Chondrocyte (in vitro differentiated cells): ENCODE data around the gene SLC22A1. TPM values are rescaled to one million over a fixed set of nuclear protein-coding genes. Genes with fewer than 3 reads are reported as not detected.
A peak's percentile ranks its signal among the peaks of the same experiment; 100 is the strongest.

Experiments used
- DNase-seq: peaks from one replicate; pipeline ENCODE4 v3.0.0; 2021; ENCODE audit warnings: mixed read lengths, low spot score
- H3K27ac Mint-ChIP-seq: one replicate; pipeline ENCODE4 v1.8.0; 2021; ENCODE audit warnings: mild to moderate bottlenecking, moderate library complexity, mixed read lengths; ENCODE audit not compliant: unreplicated experiment
- H3K27me3 Mint-ChIP-seq: 2 replicates; pipeline ENCODE4 v1.8.0; 2021; ENCODE audit warnings: low read depth, mixed read lengths
- H3K36me3 Mint-ChIP-seq: 2 replicates; pipeline ENCODE4 v1.8.0; 2021; ENCODE audit warnings: low read depth, mixed read lengths
- H3K4me1 Mint-ChIP-seq: 2 replicates; pipeline ENCODE4 v1.8.0; 2021; ENCODE audit warnings: low read depth, mild to moderate bottlenecking, mixed read lengths
- H3K4me3 Mint-ChIP-seq: one replicate; pipeline ENCODE4 v1.8.0; 2021; ENCODE audit warnings: mild to moderate bottlenecking, moderate library complexity, mixed read lengths; ENCODE audit not compliant: unreplicated experiment
- H3K9me3 Mint-ChIP-seq: 2 replicates; pipeline ENCODE4 v1.8.0; 2021; ENCODE audit warnings: low read depth, mixed read lengths
- CTCF ChIP-seq: fragments of 200-600 bp; sonication (generic); IDR thresholded peaks from 2 replicates; pipeline ENCODE4 v1.5.0; 2021; ENCODE audit warnings: antibody characterized with exemption, mild to moderate bottlenecking, moderate library complexity
- total RNA-seq: library from RNA; stranded (reverse); gene quantifications from 3 replicates; pipeline ENCODE4 v1.2.1, GENCODE V29; 2021

The SLC22A1 gene
- total RNA-seq, 1 donor from 2014 or later, result 2.9 TPM

DNA sequence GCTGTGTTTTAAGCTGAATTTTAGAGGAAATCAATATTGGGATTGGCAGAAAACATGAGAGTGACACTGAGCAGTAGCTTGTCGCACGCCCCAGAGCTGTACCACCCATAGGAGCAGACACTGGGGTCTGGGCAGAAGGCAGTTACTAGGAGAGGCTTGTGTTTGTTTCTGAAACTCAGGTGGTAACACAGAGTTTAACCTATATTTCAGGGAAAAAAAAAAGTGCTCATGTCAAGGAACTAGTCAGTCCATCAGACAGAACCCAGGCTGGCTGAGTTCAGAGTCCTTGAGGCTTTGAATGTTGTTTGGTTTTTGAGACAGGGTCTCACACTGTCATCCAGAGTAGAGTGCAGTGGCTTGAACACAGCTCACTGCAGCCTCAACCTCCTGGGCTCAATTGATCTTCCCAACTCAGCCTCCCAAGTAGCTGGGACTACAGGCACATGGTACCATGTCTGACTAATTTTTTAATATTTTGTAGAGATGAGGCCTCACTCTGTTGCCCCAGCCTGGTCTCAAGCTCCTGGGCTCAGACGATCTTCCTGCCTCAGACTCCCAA lies 6.6 kb downstream of the SLC22A1 start:
- no peak overlapping the region for H3K27ac Mint-ChIP-seq
- no peak for DNase-seq
- no peak for TF ChIP-seq CTCF
- no peaks in the 10 kb centered on the region for H3K9me3 Mint-ChIP-seq
- H3K36me3 Mint-ChIP-seq, result peaks cover 14% of the 10 kb centered on the region
- H3K27me3 Mint-ChIP-seq, result no peaks in the 10 kb centered on the region
- peaks cover 12% of the 10 kb centered on the region for H3K4me1 Mint-ChIP-seq
- H3K4me3 Mint-ChIP-seq, result no peak overlapping the region

- no peaks in the 10 kb centered on the region for H3K9me3 Mint-ChIP-seq
- no peak overlapping the region for H3K4me3 Mint-ChIP-seq
- peak overlapping the region; percentile 2 for H3K27ac Mint-ChIP-seq
- TF ChIP-seq CTCF, result no peak
- peaks cover 12% of the 10 kb centered on the region for H3K4me1 Mint-ChIP-seq
- DNase-seq, result no peak
- H3K36me3 Mint-ChIP-seq, result peaks cover 11% of the 10 kb centered on the region
- no peaks in the 10 kb centered on the region for H3K27me3 Mint-ChIP-seq
Measured at GRCh38 chr6:160128879-160129516, 7.4 kb downstream of the SLC22A1 start.

- H3K27me3 Mint-ChIP-seq, result no peaks in the 10 kb centered on the region
Measured at GRCh38 chr6:160129881-160130615, 8.4 kb downstream of the SLC22A1 start.

DNA sequence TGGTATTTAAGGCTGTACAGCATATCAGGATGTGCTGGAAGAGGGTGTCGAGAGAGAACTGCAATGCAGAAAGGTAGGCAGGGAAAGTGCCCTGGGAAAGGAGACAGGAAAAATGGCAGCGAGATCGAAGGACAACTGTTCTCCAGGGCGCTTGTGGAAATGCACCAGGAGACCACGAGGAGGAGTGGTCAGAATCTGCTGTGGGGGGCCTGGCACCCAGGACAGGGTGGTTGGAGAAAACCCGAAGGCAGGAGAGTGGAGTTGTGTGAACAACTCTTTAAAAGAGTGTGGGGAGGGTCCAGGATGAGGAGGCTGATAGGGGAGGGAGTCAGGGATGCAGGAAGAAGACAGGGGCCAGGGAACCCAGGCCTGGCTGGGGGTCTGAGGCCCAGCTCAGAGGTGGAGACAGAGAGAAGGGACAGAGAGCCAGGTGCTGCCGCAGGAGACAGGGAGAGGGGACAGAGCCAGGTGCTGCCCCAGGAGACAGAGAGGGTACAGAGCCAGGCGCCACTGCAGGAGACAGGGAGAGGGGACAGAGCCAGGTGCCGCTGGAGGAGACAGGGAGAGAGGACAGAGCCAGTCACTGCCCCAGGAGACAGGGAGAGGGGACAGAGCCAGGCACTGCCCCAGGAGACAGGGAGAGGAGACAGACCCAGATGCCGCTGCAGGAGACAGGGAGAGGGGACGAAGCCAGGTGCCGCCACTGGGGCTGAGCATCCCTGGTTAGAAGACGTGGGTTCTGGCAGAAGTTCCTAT lies 9.3 kb downstream of the SLC22A1 start:
- H3K27ac Mint-ChIP-seq, result no peak overlapping the region
- peaks cover 9% of the 10 kb centered on the region for H3K36me3 Mint-ChIP-seq
- no peak for TF ChIP-seq CTCF
- no peaks in the 10 kb centered on the region for H3K9me3 Mint-ChIP-seq
- H3K27me3 Mint-ChIP-seq, result no peaks in the 10 kb centered on the region
- DNase-seq, result no peak
- no peak overlapping the region for H3K4me3 Mint-ChIP-seq
- H3K4me1 Mint-ChIP-seq, result peaks cover 12% of the 10 kb centered on the region

More at GRCh38 chr6:160129881-160130615, 8.4 kb downstream of the SLC22A1 start:
- no peak for TF ChIP-seq CTCF
- Mint-ChIP-seq H3K4me1 (peaks cover 12% of the 10 kb centered on the region), H3K36me3 (peaks cover 8% of the 10 kb centered on the region), H3K4me3 (no peak overlapping the region), H3K27ac (no peak overlapping the region), H3K9me3 (no peaks in the 10 kb centered on the region)
- no peak for DNase-seq
